GM18520 (cell line): ENCODE results near the gene PYGB.
"Not testable (repeated sequence)": the region's sequence is repeated elsewhere in the genome, so short reads cannot be mapped to it uniquely, and the experiment has no call there.

Experiments used
- ATAC-seq: cut with Tn5 transposase; IDR thresholded peaks from one replicate; pipeline ENCODE4 v1.9.1; 2021; ENCODE audit not compliant: unreplicated experiment

Gene PYGB

GRCh38 chr20:25247518-25247955, 348 bp upstream of the PYGB start:
- ATAC-seq: peak; percentile 22

DNA sequence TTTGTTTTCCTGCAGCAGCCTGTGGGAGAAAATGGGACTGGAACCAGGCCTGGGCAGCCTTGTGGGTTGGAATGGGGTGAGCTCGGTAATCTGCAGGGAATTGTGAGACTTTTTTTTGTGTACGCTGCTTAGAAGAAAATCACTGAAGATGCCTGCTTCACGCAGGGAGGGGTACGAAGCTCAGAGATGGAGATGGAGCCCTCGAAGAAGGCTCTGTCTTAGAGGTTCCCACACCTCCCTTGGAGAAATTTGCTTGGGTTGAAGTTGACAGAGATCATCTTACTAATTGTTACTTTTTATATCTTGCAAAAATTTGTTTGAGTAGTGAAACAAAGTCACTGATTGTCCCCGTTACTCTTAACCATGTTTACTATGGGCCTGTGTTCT, 894 bp downstream of the PYGB start:
- ATAC-seq: no peak

GRCh38 chr20:25249198-25249931, 1.5 kb downstream of the PYGB start:
- no peak for ATAC-seq

- no peak for ATAC-seq
Measured at GRCh38 chr20:25250508-25250907, 2.6 kb downstream of the PYGB start.

- ATAC-seq: no peak
Measured at GRCh38 chr20:25251019-25251418, 3.1 kb downstream of the PYGB start.

DNA sequence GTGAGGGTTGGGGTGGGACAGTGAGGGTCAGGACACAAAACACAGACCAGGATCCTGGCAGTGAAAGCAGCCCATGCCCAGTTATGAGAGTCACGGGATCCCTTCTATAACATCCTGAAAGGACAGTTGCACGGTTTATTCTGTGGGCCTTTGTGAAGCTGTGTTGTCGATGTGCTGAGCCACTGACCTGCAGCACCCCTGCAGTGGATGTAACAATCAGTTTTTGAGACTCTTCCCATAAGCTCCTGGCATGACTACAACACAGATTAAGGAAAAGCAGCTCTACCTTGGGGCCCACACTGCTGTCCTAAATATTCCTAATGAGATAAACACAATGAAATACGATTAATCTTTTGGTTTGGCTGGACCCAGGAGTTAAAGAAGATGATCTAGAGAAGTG, 3.7 kb downstream of the PYGB start:
- no peak for ATAC-seq

DNA sequence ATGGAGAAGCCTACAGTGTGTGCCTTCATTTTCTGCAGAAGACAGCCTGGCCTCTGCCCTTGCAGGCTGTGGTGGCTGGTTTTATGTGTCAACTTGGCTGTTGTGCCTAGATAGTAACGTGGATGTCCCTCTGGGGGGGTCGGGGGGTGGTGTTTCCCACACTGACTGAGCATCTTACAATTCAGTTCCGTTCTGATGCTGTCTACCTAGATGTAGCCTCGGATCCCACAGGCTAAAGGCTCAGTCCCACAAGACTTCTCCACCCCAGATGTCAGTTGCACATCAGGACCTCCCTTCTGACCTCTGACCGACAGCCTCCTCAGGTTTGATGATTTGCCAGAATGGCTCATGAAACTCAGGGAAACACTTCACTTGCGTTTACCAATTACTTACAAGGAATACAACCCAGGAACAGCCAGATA, 4.4 kb downstream of the PYGB start:
- no peak for ATAC-seq

- ATAC-seq: no peak
Measured at GRCh38 chr20:25252686-25253421, 5.0 kb downstream of the PYGB start.

DNA sequence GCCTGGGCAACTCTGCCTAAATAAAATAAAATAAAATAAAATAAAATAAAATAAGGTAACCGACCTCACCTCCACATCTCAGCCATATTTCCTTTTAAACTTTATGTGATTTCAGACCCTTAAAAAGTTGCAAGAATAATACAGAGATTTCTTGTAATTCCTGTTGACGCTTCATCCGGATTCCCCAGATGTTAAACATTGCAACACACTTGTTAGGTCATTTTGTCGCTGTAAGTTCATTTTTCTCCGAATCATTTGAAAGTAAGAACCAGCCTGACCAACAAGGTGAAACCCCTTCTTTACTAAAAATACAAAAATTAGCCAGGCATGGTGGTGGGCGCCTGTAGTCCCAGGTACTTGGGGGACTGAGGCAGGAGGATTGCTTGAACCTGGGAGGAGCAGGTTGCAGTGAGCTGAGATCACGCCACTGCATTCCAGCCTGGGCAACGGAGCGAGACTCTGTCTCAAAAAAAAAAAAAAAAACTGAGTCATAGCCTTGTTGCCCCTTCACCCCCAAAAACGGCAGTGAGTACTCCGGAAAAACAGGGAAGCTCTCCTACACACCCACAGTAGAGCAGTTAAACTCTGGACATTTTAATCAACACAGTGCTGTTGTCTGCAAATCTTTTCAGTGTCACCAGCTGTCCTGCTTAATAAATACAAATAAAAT, 5.9 kb downstream of the PYGB start:
- no peak for ATAC-seq

DNA sequence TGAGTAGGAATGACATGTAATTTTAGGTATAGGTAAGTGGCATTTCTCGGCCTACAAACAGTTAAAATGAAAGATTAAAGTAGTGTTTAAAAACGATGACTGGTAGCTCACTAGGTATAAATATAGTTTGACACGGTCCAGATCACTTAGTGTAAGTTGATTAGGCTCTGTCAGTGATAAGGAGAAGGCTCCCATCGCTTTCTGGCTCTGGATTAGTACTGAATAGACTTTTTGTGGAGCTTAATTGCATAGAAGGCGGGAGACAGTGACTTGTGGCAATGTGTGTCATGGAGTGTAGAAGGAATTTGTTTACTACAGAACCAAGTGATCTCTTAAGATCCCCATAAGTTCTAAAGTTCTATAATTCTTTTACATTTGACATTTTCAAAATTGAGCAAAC, 6.7 kb downstream of the PYGB start:
- no peak for ATAC-seq

DNA sequence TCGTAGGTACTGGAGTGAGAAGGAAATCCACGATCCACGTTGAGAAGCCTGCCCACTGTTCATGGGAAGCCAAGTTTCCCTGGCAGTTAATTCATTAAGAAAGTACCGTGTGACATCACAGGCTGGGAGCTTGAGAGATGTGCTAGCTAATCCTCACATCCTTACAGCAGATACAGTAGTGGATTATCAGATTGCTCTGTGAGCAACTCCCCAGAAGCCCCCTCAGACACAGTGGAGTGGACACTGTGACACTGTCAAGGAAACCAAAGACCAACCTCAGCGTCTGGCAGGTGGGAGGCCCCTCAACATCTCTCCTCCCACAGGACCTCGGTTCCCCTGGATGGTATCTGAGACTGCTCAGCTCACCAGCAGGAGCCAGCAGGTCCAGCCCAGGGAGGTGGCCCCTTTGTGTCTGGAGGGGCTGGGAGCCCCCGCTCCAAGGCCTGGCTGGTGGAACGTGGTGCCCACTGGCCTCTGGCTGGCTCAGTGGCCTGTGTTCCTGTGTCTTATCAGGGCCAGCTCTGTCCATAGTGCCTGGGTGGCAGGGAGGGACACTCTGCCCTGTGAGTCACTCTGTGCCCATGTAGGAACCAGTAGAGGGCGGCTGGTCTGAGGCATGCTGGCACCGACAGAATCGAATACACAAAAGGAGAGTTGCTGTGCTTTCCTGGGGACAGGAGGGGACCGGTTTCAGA, 7.2 kb downstream of the PYGB start:
- no peak for ATAC-seq

DNA sequence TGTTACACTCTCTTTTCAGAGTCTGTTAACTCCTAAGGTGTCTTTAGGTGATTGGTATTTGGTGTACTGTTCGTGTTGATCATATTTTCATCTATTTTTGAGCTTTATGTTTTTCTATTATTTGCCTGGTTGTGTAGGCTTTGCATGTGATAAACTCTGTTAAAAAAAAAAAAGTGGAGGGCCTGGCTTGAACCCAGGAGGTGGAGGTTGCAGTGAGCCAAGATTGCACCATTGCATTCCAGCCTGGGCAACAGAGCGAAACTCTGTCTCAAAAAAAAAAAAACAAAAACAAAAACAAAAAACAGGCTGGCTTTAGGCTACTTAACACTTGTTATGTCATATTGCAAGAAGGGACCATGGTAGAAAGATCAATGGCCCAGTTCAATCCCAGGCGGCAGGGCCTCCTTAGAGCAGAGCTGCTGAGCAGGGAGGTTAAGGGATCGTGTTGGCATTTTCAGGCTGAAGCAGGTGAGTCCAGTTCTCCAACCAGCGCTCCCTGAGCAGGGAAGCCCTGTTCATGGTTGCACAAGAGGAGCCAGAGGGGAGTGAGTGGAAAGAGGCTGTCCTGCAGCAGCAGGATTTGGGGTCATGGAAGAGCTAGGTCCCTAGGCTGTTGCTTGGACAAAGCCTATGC, 8.5 kb downstream of the PYGB start:
- no peak for ATAC-seq

GRCh38 chr20:25257130-25257529, 9.2 kb downstream of the PYGB start:
- ATAC-seq: no peak

GRCh38 chr20:25257756-25258475, 10.0 kb downstream of the PYGB start:
- ATAC-seq: no peak

GRCh38 chr20:25258476-25258805, 10.6 kb downstream of the PYGB start:
- no peak for ATAC-seq

GRCh38 chr20:25258828-25259227, 10.9 kb downstream of the PYGB start:
- ATAC-seq: no peak

DNA sequence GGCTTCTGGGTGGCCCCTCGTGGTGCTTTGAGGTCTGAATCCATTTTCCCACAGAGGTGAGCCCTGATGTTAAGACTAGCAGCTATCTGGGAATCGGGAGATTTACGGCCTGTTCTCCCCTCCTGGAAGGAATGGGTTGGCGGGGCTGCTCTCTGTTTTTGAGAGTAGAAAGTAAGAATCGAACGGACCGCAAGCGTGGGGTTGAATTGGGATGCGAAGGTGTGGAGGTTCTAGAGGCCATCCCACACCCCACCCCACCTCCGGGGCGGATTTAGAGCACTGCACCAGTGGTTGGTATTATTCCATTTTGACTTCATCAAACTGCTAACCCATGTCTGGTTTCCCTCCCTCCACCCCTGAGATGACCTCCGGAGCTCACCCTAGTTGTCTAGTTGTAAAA, 11.5 kb downstream of the PYGB start:
- ATAC-seq: no peak

DNA sequence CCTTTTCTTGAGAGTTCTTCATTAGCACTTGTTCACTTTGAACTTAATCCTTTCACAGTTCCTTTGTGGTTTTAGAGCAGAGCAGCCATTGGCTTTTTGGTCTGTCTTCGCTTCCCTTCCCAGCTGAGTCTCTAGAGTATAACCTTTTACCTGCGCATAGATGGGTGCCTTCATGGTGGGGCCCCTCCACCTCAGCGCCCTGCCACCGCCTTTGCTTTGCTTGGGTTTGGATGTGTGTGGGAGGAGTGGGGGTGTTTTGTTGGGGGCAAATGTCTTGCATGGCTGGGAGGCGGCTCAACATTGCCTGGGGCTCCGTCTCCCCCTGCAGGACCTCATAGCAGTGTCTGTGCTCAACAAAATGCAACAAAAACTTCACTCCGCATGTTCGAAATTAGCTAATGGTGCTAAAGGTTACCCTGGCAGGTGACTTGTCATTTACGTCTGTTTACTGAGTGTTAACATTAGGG, 11.9 kb downstream of the PYGB start:
- no peak for ATAC-seq

DNA sequence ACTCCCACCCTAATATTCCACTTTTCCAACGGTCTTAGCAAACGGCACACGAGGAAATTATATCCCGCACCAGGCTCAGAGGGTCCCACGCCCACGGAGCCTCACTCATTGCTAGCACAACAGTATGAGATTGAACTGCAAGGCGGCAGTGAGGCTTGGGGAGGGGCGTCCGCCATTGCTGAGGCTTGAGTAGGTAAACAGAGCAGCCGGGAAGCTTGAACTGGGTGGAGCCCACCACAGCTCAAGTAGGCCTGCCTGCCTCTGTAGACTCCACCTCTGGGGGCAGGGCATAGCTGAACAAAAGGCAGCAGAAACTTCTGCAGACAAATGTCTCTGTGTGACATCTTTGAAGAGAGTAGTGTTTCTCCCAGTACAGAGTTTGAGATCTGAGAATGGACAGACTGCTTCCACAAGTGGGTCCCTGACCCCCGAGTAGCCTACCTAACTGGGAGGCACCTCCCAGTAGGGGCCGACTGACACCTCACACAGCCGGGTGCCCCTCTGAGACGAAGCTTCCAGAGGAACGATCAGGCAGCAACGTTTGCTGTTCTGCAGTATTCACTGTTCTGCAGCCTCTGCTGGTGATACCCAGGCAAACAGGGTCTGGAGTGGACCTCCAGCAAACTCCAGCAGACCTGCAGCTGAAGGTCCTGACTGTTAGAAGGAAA, 13.0 kb downstream of the PYGB start:
- not testable (repeated sequence) for ATAC-seq
